GM12892 (cell line): Measurements from ENCODE around the gene ATP6V1A.

Source experiments
- POLR2A ChIP-seq: IDR thresholded peaks from 2 replicates; pipeline ENCODE4 v1.6.1; 2011; ENCODE audit warnings: low read depth, low read length, control low read depth
- POLR2AphosphoS5 ChIP-seq: IDR thresholded peaks from 2 replicates; pipeline ENCODE4 v1.6.1; 2011; ENCODE audit warnings: low read depth, low read length, control low read depth

DNA sequence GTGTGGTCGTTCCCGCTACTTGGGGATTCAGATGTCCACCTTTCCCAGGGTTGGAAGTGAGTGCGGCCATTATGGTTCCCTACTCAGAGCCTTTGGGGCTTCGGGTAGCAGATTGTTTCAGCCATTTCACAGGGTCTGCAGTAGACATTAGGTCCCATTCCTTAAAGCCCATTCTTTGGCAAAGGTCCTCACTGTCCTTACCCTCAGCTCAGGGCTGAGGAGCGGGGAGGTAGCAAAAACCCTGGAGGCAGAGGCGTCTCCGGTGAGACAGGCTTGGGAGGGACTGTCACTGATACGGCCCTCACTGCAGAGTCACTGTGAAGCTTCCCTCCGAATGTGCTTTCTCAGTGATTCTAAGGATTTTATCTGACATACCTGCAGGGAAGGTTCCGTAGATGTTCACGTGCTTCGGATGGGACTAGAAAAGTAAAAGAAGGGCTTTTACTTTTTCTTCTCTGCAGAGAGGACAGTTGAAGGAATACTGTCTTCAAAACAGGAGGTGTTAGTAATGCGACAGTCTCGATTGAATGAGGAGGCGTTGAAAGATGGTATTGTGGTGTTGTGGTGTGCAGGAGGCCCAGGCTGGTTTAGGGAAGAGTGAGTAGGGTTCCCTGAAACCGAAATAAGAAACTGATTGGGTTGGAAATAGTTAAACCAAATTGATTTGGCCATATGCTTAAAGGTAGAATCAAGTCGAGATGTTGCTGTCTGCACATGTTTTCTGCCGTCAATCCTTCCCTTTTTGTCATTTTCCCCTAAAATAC lies 630 bp downstream of the ATP6V1A start:
- TF ChIP-seq POLR2A (no peak), POLR2AphosphoS5 (no peak)
